ENCODE results near the gene PPARA.

The PPARA gene

DNA sequence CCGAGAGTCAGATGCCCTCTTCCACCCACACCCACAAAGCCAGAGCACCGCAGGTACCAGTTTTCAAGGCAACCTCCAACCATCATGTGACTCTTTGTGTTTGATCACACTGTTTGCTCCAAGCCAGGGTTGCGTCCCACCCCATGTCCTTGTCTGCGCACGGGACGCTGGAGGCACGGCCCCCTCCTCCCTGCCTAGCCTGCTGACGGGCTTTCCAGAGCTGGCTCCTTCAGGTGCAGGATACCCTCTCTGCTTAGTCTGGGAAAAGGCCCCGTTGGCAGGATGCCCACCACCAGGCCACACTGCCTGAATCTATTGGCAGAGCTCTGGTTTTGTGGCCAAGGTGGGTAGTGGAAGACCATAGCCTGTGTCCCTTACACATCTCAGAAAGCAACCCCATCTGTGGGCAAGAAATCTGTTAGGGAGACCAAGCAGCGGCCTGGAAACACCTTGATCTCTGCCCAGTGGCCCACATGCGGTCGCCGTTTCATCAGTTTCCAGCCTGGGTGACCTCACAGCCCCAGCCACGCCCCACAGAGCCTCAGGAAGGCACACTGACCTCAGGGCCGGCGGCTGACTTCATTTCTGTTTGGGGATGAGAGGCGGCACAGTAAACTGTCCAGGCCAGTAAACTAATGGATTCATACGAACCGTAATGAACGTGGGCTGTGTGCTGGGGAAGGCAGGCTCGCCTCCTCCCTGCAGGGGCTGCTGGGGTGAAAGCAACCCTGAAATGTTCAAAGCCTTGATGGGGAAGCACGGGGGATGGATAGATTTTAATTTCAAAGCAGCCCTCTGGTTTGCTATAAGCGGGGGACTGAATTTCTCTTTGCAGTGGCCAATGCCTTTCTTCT is 73.9 kb downstream of the PPARA start:
- no peak overlapping the region for H3K4me3 ChIP-seq (ENCODE audit: low read depth, low read length, poor library complexity, severe bottlenecking)
- peaks cover 19% of the 10 kb centered on the region for H3K36me3 ChIP-seq (ENCODE audit: insufficient read depth, low read length)
- H4K20me1 ChIP-seq (ENCODE audit: insufficient read depth, low read length): no peaks in the 10 kb centered on the region
- H2AFZ ChIP-seq (ENCODE audit: low read length): no peak overlapping the region
- H3K27me3 ChIP-seq (ENCODE audit: insufficient read depth, low read length): no peaks in the 10 kb centered on the region
- no peaks in the 10 kb centered on the region for H3K9me3 ChIP-seq (ENCODE audit: low read length)
- H3K79me2 ChIP-seq (ENCODE audit: insufficient read depth, low read length): no peaks in the 10 kb centered on the region
- H3K9me2 ChIP-seq (ENCODE audit: low read depth, low read length): no peaks in the 10 kb centered on the region
- H3K9ac ChIP-seq (ENCODE audit: low read length): no peak overlapping the region
- TF ChIP-seq CTCF (IDR thresholded peaks at IDR 0.05; ENCODE audit: low read length) (no peak), EZH2 (IDR thresholded peaks at IDR 0.05; ENCODE audit: borderline replicate concordance, low read length) (no peak)
- H3F3A ChIP-seq (ENCODE audit: insufficient read depth, low read length): no peaks in the 10 kb centered on the region
- H3K27ac ChIP-seq (ENCODE audit: low read depth, low read length, poor library complexity, severe bottlenecking): no peak overlapping the region
- no peak overlapping the region for H3K4me2 ChIP-seq (ENCODE audit: low read length)
- peaks cover 9% of the 10 kb centered on the region for H3K4me1 ChIP-seq (ENCODE audit: insufficient read depth, low read length, severe bottlenecking)

- no peak overlapping the region for H3K4me2 ChIP-seq (ENCODE audit: low read length)
- peaks cover 2% of the 10 kb centered on the region for H3K4me1 ChIP-seq (ENCODE audit: insufficient read depth, low read length, severe bottlenecking)
- peaks cover 13% of the 10 kb centered on the region for H3K36me3 ChIP-seq (ENCODE audit: insufficient read depth, low read length)
- no peaks in the 10 kb centered on the region for H3K9me2 ChIP-seq (ENCODE audit: low read depth, low read length)
- TF ChIP-seq CTCF (IDR thresholded peaks at IDR 0.05; ENCODE audit: low read length) (no peak), EZH2 (IDR thresholded peaks at IDR 0.05; ENCODE audit: borderline replicate concordance, low read length) (no peak)
- H3F3A ChIP-seq (ENCODE audit: insufficient read depth, low read length): no peaks in the 10 kb centered on the region
- no peak overlapping the region for H2AFZ ChIP-seq (ENCODE audit: low read length)
- H3K4me3 ChIP-seq (ENCODE audit: low read depth, low read length, poor library complexity, severe bottlenecking): no peak overlapping the region
- no peak overlapping the region for H3K9ac ChIP-seq (ENCODE audit: low read length)
- no peaks in the 10 kb centered on the region for H3K9me3 ChIP-seq (ENCODE audit: low read length)
- no peak overlapping the region for H3K27ac ChIP-seq (ENCODE audit: low read depth, low read length, poor library complexity, severe bottlenecking)
- no peaks in the 10 kb centered on the region for H3K79me2 ChIP-seq (ENCODE audit: insufficient read depth, low read length)
- no peaks in the 10 kb centered on the region for H3K27me3 ChIP-seq (ENCODE audit: insufficient read depth, low read length)
- H4K20me1 ChIP-seq (ENCODE audit: insufficient read depth, low read length): no peaks in the 10 kb centered on the region
These were observed 74.6 kb downstream of the PPARA start for GRCh38 chr22:46224898-46225290.

- Histone ChIP-seq H3K4me2 (ENCODE audit: low read length) (no peak overlapping the region), H2AFZ (ENCODE audit: low read length) (no peak overlapping the region), H3K9me3 (ENCODE audit: low read length) (no peaks in the 10 kb centered on the region), H4K20me1 (ENCODE audit: insufficient read depth, low read length) (no peaks in the 10 kb centered on the region), H3K9ac (ENCODE audit: low read length) (no peak overlapping the region), H3F3A (ENCODE audit: insufficient read depth, low read length) (no peaks in the 10 kb centered on the region), H3K36me3 (ENCODE audit: insufficient read depth, low read length) (peaks cover 6% of the 10 kb centered on the region), H3K27ac (ENCODE audit: low read depth, low read length, poor library complexity, severe bottlenecking) (no peak overlapping the region), H3K27me3 (ENCODE audit: insufficient read depth, low read length) (no peaks in the 10 kb centered on the region), H3K4me1 (ENCODE audit: insufficient read depth, low read length, severe bottlenecking) (no peaks in the 10 kb centered on the region), H3K9me2 (ENCODE audit: low read depth, low read length) (no peaks in the 10 kb centered on the region), H3K79me2 (ENCODE audit: insufficient read depth, low read length) (no peaks in the 10 kb centered on the region), H3K4me3 (ENCODE audit: low read depth, low read length, poor library complexity, severe bottlenecking) (no peak overlapping the region)
- no peak for TF ChIP-seq EZH2 (IDR thresholded peaks at IDR 0.05; ENCODE audit: borderline replicate concordance, low read length)
- TF ChIP-seq CTCF (IDR thresholded peaks at IDR 0.05; ENCODE audit: low read length): no peak
These were observed 75.3 kb downstream of the PPARA start for GRCh38 chr22:46225631-46226030.

All from OCI-LY1 (cell line).